IPS-20b (cell line): ENCODE data around the gene IGSF9.

Source experiments
- H3K27ac ChIP-seq: one replicate; pipeline ENCODE4 v1.5.1; 2013; ENCODE audit warnings: low read length
- H3K27me3 ChIP-seq: 2 replicates; pipeline ENCODE4 v1.6.1; 2013; ENCODE audit warnings: mild to moderate bottlenecking, low read length, inconsistent platforms; ENCODE audit not compliant: insufficient read depth
- H3K36me3 ChIP-seq: 2 replicates; pipeline ENCODE4 v1.6.1; 2013; ENCODE audit warnings: low read depth, mild to moderate bottlenecking, inconsistent platforms, low read length, moderate library complexity; ENCODE audit not compliant: insufficient read depth
- H3K4me1 ChIP-seq: 2 replicates; pipeline ENCODE4 v1.6.1; 2013; ENCODE audit warnings: mild to moderate bottlenecking, control low read depth, inconsistent platforms, low read length, moderate library complexity; ENCODE audit not compliant: insufficient read depth
- H3K4me3 ChIP-seq: 2 replicates; pipeline ENCODE4 v1.5.1; 2013; ENCODE audit warnings: mild to moderate bottlenecking, low read length, inconsistent platforms
- H3K9ac ChIP-seq: 2 replicates; pipeline ENCODE4 v1.6.1; 2013; ENCODE audit warnings: low read depth, mild to moderate bottlenecking, inconsistent platforms, low read length, moderate library complexity
- H3K9me3 ChIP-seq: 2 replicates; pipeline ENCODE4 v1.6.1; 2013; ENCODE audit warnings: mild to moderate bottlenecking, low read depth, low read length, inconsistent platforms; ENCODE audit not compliant: insufficient read depth

IGSF9 gene

GRCh38 chr1:159972443-159973205 is 27.2 kb upstream of the IGSF9 start:
- Histone ChIP-seq H3K9me3 (no peaks in the 10 kb centered on the region), H3K36me3 (no peaks in the 10 kb centered on the region), H3K27ac (no peak overlapping the region), H3K27me3 (no peaks in the 10 kb centered on the region), H3K9ac (no peak overlapping the region), H3K4me3 (no peak overlapping the region), H3K4me1 (no peaks in the 10 kb centered on the region)

DNA sequence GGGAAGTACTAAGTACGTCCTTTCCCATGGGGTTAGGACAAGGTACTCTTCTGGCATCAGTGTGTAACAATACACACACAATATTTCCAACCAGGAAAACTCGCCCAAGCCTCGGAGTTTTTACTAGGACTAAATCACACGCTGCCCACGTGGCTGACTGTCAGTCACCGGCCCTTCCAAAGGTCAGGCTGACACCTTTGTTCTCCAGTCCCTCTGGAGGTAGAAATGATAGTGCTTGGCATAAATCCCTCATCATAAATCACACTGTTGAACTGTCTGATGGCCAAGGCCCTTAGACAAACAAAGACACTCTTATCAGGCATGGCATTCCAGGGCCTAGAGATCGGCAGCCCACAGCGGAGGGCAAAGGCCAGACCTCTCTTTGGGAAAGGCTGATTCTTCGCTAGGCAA is 25.5 kb upstream of the IGSF9 start:
- Histone ChIP-seq H3K27ac (no peak overlapping the region), H3K9ac (no peak overlapping the region), H3K27me3 (no peaks in the 10 kb centered on the region)

DNA sequence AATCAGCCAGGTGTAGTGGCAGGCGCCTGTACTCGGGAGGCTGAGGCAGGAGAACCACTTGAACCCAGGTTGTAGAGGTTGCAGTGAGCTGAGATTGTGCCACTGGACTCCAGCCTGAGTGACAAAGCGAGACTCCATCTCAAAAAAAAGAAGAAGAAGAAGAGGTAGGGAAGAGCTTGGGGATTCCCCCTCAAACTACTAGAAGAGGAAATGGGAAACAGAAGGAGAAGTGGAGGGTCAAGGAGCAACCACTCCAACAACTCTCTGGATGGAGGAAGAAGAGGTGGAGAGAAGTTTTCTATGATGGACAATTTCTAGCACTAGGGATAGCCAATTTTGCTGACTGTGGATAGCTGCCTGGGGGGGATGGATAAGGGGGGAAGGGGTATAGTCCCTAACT is 23.5 kb upstream of the IGSF9 start:
- H3K4me3 ChIP-seq = no peak overlapping the region
- H3K27me3 ChIP-seq = no peaks in the 10 kb centered on the region
- H3K9ac ChIP-seq = no peak overlapping the region
- no peaks in the 10 kb centered on the region for H3K9me3 ChIP-seq
- H3K36me3 ChIP-seq = no peaks in the 10 kb centered on the region
- H3K27ac ChIP-seq = no peak overlapping the region
- 0 out of 2 replicates have a peak, but pooled peaks cover 5% of the 10 kb centered on the region for H3K4me1 ChIP-seq

More for the DNA sequence above, 25.5 kb upstream of the IGSF9 start:
- Histone ChIP-seq H3K9me3 (no peaks in the 10 kb centered on the region), H3K4me1 (no peaks in the 10 kb centered on the region), H3K4me3 (no peak overlapping the region), H3K36me3 (no peaks in the 10 kb centered on the region)

DNA sequence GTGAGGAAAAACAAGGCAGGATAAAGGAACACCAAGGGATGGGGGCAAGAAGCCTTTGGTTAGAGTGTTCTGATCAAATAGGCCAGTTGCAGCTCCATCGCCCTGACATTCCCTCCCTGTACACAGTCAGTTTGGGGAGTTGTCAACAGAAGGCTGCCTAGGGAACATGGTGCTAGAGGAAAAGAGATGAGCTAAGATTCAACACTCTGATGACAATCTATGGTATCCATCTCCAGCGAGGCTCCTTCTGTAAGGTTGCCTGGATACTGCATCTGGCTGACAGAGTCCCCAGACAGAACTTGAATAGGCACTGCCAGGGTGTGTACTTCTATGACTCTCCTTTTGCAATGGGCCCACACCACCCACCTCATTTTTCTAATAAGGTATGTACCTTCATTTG is 19.9 kb upstream of the IGSF9 start:
- Histone ChIP-seq H3K9me3 (no peaks in the 10 kb centered on the region), H3K27me3 (0 out of 2 replicates have a peak, but pooled peaks cover 3% of the 10 kb centered on the region), H3K4me3 (no peak overlapping the region), H3K36me3 (no peaks in the 10 kb centered on the region), H3K27ac (no peak overlapping the region), H3K9ac (no peak overlapping the region), H3K4me1 (0 out of 2 replicates have a peak, but pooled peaks cover 5% of the 10 kb centered on the region)

GRCh38 chr1:159964144-159964543 is 18.7 kb upstream of the IGSF9 start:
- Histone ChIP-seq H3K27ac (no peak overlapping the region), H3K4me1 (0 out of 2 replicates have a peak, but pooled peaks cover 5% of the 10 kb centered on the region), H3K27me3 (0 out of 2 replicates have a peak, but pooled peaks cover 3% of the 10 kb centered on the region), H3K9me3 (no peaks in the 10 kb centered on the region), H3K4me3 (no peak overlapping the region), H3K9ac (no peak overlapping the region), H3K36me3 (no peaks in the 10 kb centered on the region)

DNA sequence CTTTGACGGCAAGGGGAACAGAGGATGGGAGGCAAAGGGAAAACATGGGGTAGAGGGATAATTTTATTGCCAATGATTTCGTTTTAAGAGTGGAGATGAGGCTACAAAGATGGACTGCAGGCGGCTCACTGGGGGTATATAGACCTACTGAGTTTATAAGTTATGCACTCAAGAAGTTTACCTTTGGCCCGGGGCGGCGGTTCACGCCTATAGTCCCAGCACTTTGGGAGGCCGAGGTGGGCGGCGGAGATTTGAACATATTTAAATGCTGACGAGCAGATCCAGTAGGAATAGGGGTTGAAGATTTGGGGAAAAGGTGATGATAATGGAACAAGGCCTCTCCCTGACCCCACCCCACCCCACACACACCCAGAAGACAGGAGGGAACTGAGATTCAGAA is 16.8 kb upstream of the IGSF9 start:
- no peak overlapping the region for H3K4me3 ChIP-seq
- H3K36me3 ChIP-seq = no peaks in the 10 kb centered on the region
- H3K4me1 ChIP-seq = 0 out of 2 replicates have a peak, but pooled peaks cover 5% of the 10 kb centered on the region
- no peak overlapping the region for H3K9ac ChIP-seq
- no peaks in the 10 kb centered on the region for H3K9me3 ChIP-seq
- 0 out of 2 replicates have a peak, but pooled peaks cover 3% of the 10 kb centered on the region for H3K27me3 ChIP-seq
- no peak overlapping the region for H3K27ac ChIP-seq

DNA sequence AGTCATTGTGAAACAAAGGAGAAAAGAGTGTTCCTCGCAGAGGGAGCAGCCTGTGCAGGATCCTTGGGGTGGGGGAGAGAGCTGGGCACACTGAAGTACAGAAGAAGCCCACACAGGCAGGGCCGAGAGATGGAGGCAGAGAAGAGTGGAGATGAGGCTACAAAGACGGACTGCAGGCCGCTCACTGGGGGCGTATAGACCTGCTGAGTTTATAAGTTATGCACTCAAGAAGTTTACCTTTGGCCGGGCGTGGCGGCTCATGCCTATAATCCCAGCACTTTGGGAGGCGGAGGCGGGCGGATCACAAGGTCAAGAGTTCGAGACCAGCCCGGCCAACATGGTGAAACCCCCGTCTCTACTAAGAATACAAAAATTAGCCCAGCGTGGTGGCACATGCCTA is 16.2 kb upstream of the IGSF9 start:
- H3K9ac ChIP-seq = no peak overlapping the region
- 0 out of 2 replicates have a peak, but pooled peaks cover 5% of the 10 kb centered on the region for H3K4me1 ChIP-seq
- H3K4me3 ChIP-seq = no peak overlapping the region
- 0 out of 2 replicates have a peak, but pooled peaks cover 3% of the 10 kb centered on the region for H3K27me3 ChIP-seq
- no peaks in the 10 kb centered on the region for H3K36me3 ChIP-seq
- no peak overlapping the region for H3K27ac ChIP-seq
- H3K9me3 ChIP-seq = no peaks in the 10 kb centered on the region

- no peaks in the 10 kb centered on the region for H3K9me3 ChIP-seq
- no peak overlapping the region for H3K27ac ChIP-seq
- H3K4me3 ChIP-seq = no peak overlapping the region
- 0 out of 2 replicates have a peak, but pooled peaks cover 5% of the 10 kb centered on the region for H3K4me1 ChIP-seq
- H3K27me3 ChIP-seq = 0 out of 2 replicates have a peak, but pooled peaks cover 3% of the 10 kb centered on the region
- no peak overlapping the region for H3K9ac ChIP-seq
- H3K36me3 ChIP-seq = no peaks in the 10 kb centered on the region
Observed at GRCh38 chr1:159960721-159961381, 15.4 kb upstream of the IGSF9 start.

DNA sequence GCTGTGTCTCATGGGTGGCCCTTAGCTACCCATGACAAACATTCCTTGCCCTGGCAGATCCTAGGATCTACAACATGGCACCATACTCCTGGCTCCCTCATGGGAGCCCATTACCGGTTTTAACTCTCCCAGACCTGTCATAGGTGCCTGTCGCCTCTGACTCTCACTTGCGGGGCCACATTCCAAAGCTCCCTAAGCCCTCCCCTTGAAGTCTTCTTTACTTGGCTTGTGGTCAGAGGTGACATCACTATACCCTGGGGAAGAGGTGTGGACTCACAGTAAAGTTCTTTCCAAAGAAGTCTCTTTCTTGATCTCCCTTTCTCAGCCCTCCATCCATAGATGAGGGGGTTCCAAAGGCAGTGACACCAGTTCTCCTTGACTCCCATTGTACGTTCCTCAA is 14.0 kb upstream of the IGSF9 start:
- Histone ChIP-seq H3K9ac (no peak overlapping the region), H3K4me1 (0 out of 2 replicates have a peak, but pooled peaks cover 5% of the 10 kb centered on the region), H3K27ac (no peak overlapping the region), H3K4me3 (no peak overlapping the region), H3K27me3 (0 out of 2 replicates have a peak, but pooled peaks cover 3% of the 10 kb centered on the region), H3K9me3 (no peaks in the 10 kb centered on the region), H3K36me3 (no peaks in the 10 kb centered on the region)

GRCh38 chr1:159958719-159959380 is 13.4 kb upstream of the IGSF9 start:
- Histone ChIP-seq H3K4me1 (no peaks in the 10 kb centered on the region), H3K36me3 (no peaks in the 10 kb centered on the region), H3K9ac (no peak overlapping the region), H3K27ac (no peak overlapping the region), H3K9me3 (no peaks in the 10 kb centered on the region), H3K4me3 (no peak overlapping the region), H3K27me3 (0 out of 2 replicates have a peak, but pooled peaks cover 3% of the 10 kb centered on the region)

DNA sequence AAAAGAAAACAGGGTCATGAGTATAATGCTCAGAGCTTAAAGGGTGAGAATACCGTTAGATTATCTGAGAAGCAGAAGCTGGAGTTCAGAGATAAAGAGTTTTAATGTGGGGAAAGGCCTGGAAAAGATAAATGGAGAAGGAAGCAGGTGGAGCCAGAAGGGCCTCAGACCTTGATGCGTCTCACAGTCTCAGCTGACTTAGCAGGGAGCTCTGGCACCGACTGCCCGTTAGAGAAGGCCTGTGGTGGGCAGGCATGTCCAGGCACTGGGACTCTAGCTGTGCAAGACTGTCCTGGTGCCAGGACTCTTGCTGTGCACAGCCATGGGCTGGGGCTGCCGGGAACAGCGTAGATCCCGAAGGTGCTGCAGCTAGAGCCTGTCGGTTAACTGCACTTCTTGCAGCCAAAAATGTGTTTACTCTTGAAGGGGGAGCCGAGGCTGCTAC is 12.4 kb upstream of the IGSF9 start:
- Histone ChIP-seq H3K27me3 (no peaks in the 10 kb centered on the region; the same call in 1 of the 2 replicates), H3K4me3 (no peak overlapping the region), H3K4me1 (no peaks in the 10 kb centered on the region), H3K9me3 (no peaks in the 10 kb centered on the region), H3K9ac (no peak overlapping the region), H3K27ac (no peak overlapping the region), H3K36me3 (no peaks in the 10 kb centered on the region)
